Fibroblast of skin of left quadriceps (primary cell): ENCODE data around the gene SMAD1.

ENCODE experiments used
- DNase-seq, 2 experiments: peaks; one replicate each; pipeline ENCODE4 v3.0.0-alpha.2; 2013; ENCODE audit warnings: low read depth in 2 of 2

The SMAD1 gene

DNA sequence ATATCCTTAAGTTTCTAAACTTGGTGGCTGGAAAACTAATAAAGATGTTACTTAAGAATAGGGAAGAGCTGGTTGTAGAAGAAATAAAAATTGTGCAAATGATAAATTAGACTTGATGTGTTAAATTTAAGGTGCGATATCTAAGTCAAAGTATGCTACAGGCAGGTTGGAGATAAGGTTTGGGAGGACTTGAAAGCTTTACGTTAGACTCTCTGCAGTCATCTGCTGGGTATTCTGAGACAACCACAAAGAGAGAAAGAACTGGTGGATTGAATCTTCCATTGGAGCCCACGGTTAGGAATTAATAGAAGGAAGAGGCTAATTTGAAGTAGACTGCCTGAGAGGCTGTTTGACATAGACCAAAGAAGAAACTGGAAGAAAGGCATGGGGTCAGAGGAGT lies 7.9 kb downstream of the SMAD1 start:
- DNase-seq = no peak

DNA sequence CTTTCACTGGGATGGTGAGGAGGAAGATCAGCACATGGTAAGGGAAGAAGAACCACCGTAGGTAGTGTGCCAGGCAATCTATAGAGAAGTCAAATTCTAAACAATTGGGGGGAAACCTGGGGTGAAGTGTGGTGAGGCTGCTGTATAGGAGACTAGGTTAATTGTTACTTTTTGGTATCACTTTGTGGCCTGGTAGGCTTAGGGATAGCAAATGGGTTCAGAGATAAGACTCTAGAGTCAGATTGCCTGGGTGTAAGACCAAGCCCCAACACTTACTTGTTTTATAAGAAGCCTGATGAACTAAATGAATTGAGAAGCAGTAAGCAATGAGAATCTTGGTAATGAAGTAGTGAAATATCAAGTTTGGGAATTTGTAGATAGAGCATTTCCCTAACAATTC lies 8.7 kb downstream of the SMAD1 start:
- no peak for DNase-seq

DNA sequence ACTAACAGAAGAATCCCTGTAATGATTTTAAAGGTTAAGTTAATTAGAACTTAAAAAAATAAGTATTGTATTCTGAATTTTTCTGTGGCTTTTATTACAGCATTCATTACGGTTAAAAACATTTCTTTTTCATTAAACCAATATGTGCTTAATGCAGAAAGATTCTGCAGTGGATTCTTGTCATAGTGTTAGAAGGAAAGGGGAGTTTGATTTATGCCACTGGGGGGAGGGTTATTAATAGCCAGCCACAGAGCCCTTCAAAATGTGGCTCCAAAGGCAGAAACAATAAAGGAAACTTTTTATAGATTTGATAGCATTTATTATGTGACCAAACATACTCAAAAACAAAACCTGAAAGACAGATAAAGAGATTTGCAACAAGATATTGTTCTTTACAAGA lies 9.1 kb downstream of the SMAD1 start:
- no peak for DNase-seq

DNA sequence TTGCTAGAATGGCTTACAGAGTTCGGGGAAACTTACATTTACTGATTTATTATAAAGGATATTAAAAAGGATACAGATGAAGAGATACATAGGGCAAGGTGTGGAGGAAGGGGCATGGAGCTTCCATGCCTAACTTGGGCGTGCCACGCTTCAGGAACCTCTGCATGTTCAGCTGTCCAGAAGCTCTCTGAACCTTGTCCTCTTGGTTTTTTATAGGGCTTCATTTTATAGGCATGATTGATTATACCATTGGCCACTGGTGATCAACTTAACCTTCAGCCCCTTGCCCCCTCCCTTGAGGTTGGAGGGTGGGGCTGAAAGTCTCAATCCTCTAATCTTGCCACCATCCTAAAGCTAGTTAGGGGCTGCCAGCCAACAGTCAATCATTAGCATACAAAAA lies 10.7 kb downstream of the SMAD1 start:
- DNase-seq = no peak

DNA sequence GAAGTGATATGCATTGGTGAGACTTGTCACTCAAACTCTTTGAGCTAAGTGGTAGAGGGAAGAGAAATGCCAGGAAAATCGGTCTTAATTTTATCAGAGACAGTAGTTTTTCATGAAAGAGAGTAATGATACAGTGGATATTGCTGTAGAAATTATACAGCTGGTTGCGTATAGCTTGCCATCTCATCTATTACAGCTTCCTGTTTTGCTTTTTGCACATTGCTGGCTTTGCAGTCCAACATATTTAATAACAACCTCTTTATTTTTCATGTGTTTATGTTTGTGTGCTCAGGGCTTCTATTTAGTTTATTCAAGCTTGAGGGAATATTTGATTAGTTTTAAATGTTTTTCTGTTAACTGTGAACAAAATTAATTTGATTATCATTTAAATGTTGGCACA lies 11.5 kb downstream of the SMAD1 start:
- DNase-seq = no peak

DNA sequence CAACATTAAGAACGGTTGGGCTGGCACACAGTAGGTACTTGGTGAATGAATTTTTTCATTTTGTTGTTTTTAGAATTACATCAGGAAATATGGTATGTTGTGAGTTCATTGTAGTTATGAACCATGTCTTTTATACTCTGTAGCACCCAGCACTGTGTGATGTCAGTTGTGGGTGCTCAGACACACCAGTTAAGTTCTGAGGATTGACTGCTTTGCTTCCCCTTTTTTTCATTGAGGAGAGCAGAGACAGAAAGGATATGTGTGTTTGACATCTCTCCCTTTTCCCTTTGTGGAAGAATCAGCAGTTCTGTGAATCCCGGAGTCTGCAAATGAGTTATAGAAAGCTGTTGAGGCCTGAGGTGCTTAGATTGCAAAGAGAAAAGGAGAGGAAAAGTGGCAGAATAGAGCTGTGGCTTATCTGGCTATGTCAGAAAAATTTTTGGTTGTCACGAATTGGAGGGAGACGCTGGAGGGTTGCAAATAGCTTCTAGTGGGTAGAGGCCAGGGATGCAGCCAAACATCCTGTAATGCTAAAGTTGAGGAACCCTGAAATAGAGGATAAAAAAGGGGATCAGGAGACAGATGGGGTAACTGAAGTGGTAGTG lies 13.1 kb downstream of the SMAD1 start:
- DNase-seq = no peak

DNA sequence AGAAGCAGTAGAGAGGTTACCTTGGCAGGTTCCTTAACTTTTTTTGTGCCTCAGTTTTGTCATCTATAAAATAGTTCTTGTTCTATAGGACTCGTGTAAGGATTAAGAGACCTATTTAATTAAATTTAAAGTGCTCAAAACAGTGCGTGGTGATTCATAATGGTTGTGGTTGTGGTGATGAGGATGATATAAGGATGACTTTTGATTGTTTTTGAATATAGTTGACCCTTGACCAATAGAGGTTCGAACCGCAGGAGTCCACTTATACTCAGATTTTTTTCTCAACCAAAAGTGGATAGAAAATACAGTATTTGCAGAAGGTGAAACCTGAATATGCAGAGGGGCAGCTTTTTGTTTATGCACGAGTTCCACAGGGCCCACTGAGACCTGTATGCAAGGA lies 14.6 kb downstream of the SMAD1 start:
- no peak for DNase-seq

DNA sequence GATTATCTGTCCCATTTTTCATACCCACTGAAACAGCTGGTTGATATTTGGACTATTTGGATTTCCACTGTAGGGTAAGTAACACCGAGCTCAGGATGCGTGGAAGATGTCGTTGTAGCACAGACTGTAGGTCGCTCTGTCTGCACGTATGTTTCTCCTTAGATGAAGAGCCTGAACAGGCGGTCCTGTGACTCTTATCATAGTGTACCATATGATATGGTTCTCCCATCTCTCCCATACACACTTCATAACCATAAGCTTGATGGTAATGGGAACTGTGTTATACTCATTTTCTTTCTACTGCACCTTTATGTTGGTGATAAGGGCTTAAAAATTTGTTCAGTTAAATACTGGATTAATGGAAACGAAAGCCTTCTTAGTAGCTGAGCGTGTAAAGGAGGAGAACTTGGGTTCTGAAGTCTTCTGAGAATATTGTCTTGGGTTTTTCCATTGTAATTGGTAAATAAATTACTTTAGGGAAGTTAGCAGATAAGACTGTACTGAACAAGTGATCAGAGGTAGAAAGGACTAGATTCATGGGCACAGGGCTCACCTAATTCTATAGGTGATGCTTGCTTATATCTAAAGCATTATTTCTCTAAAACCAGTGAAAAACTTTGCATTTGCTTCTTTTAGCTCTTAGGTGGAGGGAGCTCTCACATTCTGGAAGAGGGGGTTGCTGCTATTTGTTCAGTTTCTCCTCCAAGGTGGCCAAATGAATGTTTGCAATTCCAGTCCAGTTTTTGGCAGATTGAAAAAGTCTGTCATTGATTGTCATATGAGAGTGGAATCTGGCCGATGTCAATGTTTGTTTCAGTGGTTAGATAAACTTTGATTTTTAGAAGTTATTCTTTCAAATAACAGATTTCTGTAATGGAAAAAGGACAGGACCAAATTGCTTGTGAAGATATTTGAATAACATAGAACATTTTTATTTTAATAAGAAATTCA lies 15.8 kb downstream of the SMAD1 start:
- no peak for DNase-seq

DNA sequence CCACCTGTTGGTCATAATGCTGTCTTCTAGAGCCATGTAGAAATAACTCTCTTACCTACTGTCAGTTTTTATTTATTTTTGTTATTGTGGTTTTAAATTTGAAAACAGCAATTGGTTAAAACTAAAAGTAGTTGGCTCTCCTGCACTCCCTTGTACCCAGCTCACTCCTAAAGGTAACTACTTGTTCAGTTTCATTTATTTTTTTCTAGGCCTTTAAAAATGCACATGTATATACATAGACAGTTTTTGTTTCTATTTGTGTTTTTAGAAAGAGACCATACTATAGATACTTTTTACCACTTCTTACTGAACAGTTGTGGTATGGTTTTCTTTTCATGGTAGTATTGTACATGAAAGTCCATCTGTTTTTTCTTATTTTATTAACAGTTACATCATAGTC lies 16.8 kb downstream of the SMAD1 start:
- no peak for DNase-seq

DNA sequence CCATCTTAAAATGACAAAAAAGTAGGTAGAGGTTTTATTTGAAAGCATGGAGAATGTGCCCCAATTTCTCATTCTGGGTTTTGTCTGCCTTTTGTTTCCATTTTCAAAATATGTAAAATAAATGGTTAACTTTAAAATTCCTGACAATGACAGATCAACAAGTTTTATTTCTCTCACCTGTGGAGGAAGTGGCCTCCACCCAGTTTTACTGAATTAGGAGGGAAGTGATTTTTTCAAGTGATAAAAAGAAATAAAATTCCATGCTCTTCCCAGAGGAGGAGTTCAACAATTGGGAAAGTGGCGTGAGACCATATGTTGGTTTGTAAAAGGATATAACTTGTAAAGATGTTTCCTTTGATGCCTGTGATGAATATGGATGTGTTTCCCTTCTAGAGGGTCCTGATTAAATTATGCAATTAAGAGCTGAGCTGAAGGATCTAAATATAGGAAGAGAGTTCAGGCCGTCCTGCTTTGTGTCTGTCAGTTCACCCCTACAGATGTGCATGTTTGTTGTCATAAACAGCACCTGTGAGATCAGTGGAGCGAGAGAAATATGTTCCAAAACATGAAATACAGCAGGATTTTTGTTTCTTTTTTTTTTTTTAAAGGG lies 19.5 kb downstream of the SMAD1 start:
- DNase-seq = no peak

DNA sequence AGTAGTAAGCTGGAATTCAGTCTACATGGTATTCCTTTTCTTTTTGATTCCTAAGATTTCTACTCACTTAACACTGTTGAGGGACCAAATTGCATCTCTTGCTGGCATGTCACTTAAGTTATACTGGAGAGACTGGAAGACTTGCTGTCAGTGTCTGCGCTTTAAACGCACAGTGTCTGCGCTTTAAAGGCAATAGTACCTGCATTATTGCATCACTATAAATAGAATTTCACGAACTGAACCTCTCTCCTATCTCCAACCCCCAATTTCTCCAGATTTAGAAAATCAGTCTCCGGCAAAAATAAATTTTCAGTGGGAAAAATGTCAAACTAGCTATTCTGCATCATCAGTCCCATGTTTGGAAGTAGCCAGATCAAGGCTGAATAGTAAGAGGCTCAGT lies 21.2 kb downstream of the SMAD1 start:
- no peak for DNase-seq

DNA sequence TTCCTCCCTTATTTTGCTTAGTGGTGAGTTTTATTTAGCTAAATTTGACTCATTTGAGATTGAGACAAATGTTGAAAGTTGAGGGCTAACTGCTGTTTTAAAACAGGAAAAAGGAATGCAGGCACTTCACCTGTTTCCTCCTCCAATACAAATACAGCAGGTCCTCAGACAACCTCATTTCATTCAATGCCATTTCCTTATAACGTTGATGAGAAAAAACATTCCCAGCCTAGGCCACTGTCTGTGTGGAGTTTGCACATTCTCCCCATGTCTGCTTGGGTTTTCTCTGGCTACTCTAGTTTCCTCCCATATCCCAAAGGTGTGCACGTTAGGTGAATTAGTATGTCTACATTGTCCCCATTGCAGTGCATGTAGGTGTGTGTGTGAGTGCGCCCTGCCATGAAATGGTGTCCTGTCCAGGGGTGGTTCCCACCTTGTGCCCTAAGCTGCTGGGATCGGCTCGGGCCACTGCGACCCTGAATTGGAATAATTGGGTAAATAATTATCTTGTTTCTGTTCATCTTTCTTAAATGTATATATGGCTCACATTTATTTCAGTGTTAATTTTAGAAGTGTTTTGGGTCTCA lies 21.9 kb downstream of the SMAD1 start:
- DNase-seq = no peak

DNA sequence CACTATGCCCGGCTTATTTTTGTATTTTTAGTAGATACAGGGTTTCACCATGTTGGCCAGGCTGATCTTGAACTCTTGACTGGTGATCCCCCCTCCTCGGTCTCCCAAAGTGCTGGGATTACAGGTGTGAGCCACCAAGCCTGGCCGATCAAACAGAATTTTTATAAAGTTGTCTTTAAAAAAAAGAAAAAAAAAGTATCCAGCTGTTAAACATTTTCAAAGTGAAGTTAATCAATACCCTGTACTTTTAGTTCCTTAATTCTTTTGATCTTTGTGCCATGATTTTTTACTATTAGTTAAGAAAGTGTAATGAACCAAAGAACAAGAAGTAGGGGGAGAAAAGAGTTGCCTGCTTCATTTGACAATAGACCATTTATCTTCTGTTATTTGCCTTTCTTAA lies 24.3 kb downstream of the SMAD1 start:
- no peak for DNase-seq

DNA sequence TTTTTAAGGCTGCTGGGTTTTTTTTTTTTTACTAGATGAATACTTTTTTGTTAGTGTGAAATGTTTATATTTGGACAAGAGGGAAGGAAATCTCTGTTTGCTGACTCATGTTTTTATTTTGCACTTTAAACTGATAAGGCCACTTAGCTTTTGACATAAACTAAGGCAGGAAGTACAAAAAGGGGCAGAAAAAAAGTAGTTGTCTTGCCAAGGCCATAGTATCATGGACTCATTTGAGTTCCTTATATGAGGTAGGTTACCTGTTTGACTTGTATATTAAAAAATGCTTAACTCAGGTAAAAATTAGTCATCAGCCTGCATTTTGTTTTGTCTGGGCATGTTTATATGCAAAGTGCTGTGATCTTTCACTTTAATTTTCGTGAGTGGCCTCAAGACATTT lies 26.0 kb downstream of the SMAD1 start:
- no peak for DNase-seq

DNA sequence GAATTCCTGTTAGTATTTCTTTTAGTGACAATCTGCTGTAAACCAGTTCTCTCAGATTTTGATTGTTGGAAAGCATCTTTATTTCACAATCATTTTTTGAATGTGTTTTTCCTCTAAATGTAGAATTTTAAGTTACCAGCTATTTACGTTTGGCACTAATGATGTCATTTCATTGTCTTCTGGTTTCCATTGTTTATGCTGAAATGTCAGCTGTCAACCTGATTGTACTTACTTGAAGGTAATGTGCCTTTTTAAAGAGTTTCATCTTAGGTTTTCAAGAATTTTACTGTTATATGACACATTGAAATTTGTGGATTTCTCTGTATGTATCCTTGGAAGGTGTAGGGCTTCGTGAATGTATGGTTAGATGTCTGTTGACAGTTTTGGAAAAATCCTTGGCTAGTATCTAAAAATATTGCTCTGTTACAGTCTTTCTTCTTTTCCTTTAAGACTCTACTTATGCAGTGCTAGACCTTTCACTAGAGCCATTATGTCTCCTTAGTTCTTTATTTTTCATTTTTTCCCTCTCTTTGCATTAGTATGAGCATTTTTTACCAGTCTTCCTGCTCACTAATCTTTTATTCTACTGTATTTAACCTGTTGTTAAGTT lies 30.4 kb downstream of the SMAD1 start:
- DNase-seq = no peak

DNA sequence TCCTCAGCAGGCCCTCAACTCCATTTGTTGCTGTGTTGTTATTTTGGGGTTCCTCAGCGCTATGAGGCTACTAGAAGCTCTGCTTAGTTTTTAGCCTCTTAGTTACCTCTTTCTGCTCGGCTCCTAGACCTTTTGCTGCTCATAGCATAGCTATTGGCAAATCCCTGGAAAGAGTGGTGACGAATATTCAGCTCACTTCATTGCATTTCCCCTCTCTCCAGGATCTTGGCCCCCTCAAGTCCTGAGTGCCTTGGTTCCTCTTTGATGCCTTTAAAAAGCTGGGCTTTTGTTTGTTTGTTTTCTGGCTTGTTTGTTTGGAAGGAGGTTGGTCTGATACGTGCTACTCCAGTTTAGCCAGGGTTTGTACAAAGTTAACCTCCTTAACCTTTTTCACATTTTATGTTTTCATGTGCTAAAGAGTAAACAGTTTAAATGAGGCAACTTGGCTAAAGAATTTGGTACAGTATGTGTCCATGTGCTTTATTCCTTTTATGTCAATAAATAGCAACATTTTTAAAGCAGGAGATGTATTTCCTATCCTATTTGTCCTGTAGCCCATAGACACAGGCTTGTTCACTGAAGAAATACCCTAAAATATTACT lies 31.5 kb downstream of the SMAD1 start:
- no peak for DNase-seq

DNA sequence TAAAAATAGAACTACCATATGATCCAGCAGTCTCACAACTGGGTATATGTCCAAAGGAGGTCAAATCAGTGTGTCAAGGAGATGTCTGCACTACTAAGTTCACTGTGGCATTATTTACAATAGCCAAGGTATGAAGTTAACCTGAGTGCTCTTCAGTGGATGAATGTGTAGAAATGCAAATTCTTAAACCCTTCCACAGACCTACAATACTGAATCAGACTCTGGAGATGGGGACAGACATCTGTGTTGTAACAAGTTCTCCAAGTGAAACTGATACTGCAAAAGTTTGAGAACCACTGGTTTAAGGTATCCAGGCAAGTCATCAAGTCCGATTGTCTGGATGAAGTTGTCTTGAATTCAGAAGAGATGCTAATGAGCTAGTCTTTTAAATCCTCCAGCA lies 38.5 kb downstream of the SMAD1 start:
- no peak for DNase-seq

DNA sequence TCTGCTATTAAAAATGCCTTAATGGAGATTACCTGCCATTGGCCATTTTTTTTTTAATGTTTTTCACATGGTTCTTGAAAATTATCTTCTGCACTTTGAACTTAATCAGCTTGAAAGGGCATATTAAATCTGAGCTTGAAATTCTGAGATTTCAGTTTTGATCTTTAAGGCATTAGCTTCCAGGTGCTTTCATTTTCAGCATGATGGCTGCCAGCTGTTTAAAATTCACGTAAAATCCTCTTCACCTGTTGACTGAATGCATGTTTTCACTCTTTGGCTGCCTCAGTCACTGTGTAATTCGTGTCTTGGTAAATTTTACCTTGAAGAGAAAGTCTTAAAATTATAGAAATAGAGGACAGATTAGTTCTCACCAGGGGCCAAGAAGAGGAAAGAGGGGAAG lies 39.6 kb downstream of the SMAD1 start:
- DNase-seq = no peak

DNA sequence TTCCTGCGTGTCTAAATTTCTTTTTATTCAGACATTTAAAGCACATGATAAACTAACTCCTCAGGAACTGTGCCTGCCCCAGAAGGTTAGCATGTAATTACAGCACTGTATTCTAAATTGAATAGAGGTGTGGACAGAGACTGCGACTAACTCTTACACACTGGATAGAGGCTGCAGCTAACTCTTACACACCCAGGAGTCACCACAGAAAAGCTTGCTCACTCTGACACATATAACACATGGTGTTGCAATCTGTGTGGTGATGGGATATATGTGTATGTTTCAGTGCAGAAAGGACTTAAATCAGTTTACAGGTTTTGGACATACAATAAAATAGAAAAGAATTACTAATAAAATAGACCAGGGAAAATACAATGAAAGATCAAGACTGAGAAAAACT lies 41.5 kb downstream of the SMAD1 start:
- no peak for DNase-seq

DNA sequence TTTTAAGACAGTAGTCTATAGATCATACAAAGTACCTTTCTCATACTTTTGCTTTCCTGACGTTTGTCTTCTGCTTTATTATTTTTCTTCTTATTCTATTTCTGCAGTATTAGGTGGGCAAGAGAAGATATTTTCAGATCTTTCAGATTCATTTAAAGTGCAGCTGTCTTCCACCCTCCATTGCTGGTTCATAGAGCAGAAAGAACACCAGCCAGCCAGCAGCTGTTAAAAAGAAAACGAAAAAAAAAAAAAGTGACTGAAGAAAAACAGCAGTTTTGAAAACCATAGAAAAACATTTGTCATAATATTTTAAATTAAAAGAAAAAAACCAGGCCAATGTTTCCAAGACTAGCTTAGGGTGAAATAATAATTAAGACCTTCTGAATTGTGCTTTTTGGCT lies 42.9 kb downstream of the SMAD1 start:
- DNase-seq = no peak

DNA sequence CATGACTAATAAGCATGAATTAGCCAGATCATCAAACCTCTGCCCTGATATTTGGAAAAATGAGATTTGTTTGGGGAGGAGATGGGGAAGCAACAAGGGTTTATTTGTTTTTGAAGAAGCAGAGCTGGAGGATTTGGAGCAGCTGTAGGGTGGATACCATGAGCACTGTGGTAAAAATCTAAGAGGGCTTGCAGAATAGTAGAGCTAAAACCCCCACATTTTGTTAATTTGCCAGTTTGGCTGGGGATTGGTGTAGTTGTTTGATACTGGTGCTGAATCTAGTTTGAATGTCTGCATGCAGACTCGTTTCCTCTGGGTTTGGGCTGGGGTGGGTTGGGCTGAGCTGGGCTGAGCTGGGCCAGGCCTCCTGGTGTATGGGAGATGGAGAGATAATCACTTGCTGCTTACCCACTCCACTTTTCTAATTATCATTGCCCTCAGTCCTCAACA lies 43.7 kb downstream of the SMAD1 start:
- DNase-seq = no peak

DNA sequence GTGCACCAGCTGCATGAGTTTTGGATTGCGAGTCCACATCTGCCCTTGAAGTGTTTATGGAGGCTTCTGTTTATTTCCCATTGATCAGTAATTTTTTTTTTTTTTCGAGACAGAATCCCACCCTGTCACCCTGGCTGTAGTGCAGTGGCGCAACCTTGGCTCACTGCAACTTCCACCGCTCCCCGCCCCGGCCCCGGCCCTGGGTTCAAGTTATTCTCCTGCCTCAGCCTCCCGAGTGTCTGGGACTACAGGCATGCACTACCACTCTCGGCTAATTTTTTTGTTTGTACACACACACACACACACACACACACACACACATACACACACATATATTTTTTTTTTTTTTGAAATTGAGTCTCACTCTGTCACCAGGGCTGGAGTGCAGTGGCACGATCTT lies 46.1 kb downstream of the SMAD1 start:
- DNase-seq = no peak
